ENCODE data around the gene HSPBP1. TPM values are rescaled to one million over a fixed set of nuclear protein-coding genes. Genes with fewer than 3 reads are reported as not detected.

Gene HSPBP1
- total RNA-seq, 1 experiment from 2014 or later, result 83.4 TPM

DNA sequence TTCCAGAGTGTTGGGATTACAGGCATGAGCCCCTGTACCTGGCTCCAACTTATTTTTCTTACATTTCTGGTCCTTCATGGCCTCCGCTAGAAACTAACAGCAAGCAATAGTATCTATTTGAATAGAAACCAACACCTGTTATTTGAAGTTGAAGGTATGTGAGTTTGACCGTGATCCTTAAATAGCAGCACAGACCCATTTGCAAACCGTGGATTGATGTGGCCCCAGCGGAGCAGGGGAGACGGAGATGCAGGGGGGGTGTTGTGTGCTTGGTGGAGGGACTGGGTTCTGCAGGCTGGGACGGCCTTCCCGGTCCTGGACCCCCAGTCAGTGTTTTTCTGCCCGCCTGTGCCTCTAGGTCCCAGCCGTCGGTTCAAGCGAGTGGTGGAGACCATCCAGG is 28.4 kb upstream of the HSPBP1 start:
- no TSS peak for BruUV-seq (replicated peaks)
- no peak for TF ChIP-seq EZH2 (IDR thresholded peaks at IDR 0.05; ENCODE audit: borderline replicate concordance, low read depth, low read length, poor library complexity, severe bottlenecking)
- TF ChIP-seq, protein P1, sequence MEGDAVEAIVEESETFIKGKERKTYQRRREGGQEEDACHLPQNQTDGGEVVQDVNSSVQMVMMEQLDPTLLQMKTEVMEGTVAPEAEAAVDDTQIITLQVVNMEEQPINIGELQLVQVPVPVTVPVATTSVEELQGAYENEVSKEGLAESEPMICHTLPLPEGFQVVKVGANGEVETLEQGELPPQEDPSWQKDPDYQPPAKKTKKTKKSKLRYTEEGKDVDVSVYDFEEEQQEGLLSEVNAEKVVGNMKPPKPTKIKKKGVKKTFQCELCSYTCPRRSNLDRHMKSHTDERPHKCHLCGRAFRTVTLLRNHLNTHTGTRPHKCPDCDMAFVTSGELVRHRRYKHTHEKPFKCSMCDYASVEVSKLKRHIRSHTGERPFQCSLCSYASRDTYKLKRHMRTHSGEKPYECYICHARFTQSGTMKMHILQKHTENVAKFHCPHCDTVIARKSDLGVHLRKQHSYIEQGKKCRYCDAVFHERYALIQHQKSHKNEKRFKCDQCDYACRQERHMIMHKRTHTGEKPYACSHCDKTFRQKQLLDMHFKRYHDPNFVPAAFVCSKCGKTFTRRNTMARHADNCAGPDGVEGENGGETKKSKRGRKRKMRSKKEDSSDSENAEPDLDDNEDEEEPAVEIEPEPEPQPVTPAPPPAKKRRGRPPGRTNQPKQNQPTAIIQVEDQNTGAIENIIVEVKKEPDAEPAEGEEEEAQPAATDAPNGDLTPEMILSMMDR (conservative IDR thresholded peaks at IDR 0.05; ENCODE audit: low read depth, low read length), result no peak
- Histone ChIP-seq H3K9me3 (ENCODE audit: low read depth, low read length, poor library complexity, severe bottlenecking) (no peaks in the 10 kb centered on the region), H3K4me1 (ENCODE audit: insufficient read depth, low read length, poor library complexity, severe bottlenecking) (no peaks in the 10 kb centered on the region), H3K27me3 (replicated peaks; ENCODE audit: insufficient read depth, low read depth, low read length, poor library complexity) (no peaks in the 10 kb centered on the region), H3K36me3 (ENCODE audit: insufficient read depth, low read length, poor library complexity, severe bottlenecking) (peaks cover 41% of the 10 kb centered on the region), H3K4me3 (ENCODE audit: low read depth, low read length, poor library complexity, severe bottlenecking) (no peak overlapping the region), H3K27ac (ENCODE audit: low read depth, low read length, poor library complexity, severe bottlenecking) (no peak overlapping the region)
- DNase-seq (ENCODE audit: low spot score), result no peak
- ChIA-PET CTCF (no interaction called here), POLR2A (ENCODE audit: low non-redundant PET) (no interaction called here)
- intact Hi-C loops (cut with micrococcal nuclease; ENCODE audit: unreplicated experiment), result loop anchor here (10.0 kb wide), 1 partner anchor 77 kb away; the partner anchor contains the start of genes RPL28 and TMEM238

DNA sequence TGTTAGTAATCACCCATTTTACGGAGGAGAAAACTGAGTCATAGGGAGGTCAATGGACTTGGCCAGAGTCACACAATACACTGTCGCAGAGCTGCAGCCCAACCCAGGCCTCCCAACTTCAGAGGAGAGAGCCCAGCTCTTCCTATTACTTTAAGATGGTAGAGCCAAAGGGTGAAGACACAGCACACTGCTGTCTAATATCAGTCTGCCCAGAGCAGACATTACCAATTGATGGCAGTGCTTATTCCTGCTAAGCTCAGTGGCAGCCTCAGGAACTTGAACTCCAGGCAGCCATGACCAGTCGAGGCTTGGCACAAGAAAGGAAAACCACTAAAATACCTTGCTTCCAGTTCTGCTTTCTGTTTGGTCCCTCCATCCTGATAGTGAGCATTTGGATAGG is 26.8 kb upstream of the HSPBP1 start:
- Histone ChIP-seq H3K4me3 (ENCODE audit: low read depth, low read length, poor library complexity, severe bottlenecking) (no peak overlapping the region), H3K27ac (ENCODE audit: low read depth, low read length, poor library complexity, severe bottlenecking) (no peak overlapping the region), H3K36me3 (ENCODE audit: insufficient read depth, low read length, poor library complexity, severe bottlenecking) (peaks cover 50% of the 10 kb centered on the region), H3K27me3 (replicated peaks; ENCODE audit: insufficient read depth, low read depth, low read length, poor library complexity) (no peaks in the 10 kb centered on the region), H3K9me3 (ENCODE audit: low read depth, low read length, poor library complexity, severe bottlenecking) (no peaks in the 10 kb centered on the region), H3K4me1 (ENCODE audit: insufficient read depth, low read length, poor library complexity, severe bottlenecking) (no peaks in the 10 kb centered on the region)
- no TSS peak for BruUV-seq (replicated peaks)
- TF ChIP-seq EZH2 (IDR thresholded peaks at IDR 0.05; ENCODE audit: borderline replicate concordance, low read depth, low read length, poor library complexity, severe bottlenecking), result no peak
- TF ChIP-seq, protein P1 (conservative IDR thresholded peaks at IDR 0.05; ENCODE audit: low read depth, low read length), result no peak
- ChIA-PET CTCF (interaction anchor here (0.6 kb wide), 1 partner anchor 15 kb away, joined by 5 read pairs; no protein-coding TSS in a partner anchor), POLR2A (ENCODE audit: low non-redundant PET) (interaction anchor here (0.7 kb wide), 1 partner anchor 77 kb away, joined by 3 read pairs; no protein-coding TSS in a partner anchor)
- DNase-seq (ENCODE audit: low spot score), result no peak
- intact Hi-C loops (cut with micrococcal nuclease; ENCODE audit: unreplicated experiment), result loop anchor here (10.0 kb wide), 1 partner anchor 78 kb away; the partner anchor contains the start of genes RPL28 and TMEM238

- H3K4me3 ChIP-seq (ENCODE audit: low read depth, low read length, poor library complexity, severe bottlenecking), result no peak overlapping the region
- no peaks in the 10 kb centered on the region for H3K27me3 ChIP-seq (replicated peaks; ENCODE audit: insufficient read depth, low read depth, low read length, poor library complexity)
- peaks cover 4% of the 10 kb centered on the region for H3K4me1 ChIP-seq (ENCODE audit: insufficient read depth, low read length, poor library complexity, severe bottlenecking)
- no peak overlapping the region for H3K27ac ChIP-seq (ENCODE audit: low read depth, low read length, poor library complexity, severe bottlenecking)
- no TSS peak for BruUV-seq (replicated peaks)
- TF ChIP-seq, protein P1 (conservative IDR thresholded peaks at IDR 0.05; ENCODE audit: low read depth, low read length), result no peak
- TF ChIP-seq EZH2 (IDR thresholded peaks at IDR 0.05; ENCODE audit: borderline replicate concordance, low read depth, low read length, poor library complexity, severe bottlenecking), result no peak
- POLR2A ChIA-PET (ENCODE audit: low non-redundant PET), result no interaction called here
- intact Hi-C loops (cut with micrococcal nuclease; ENCODE audit: unreplicated experiment), result loop anchor here (10.0 kb wide), 1 partner anchor 79 kb away; the partner anchor contains the start of genes RPL28 and TMEM238
- peaks cover 50% of the 10 kb centered on the region for H3K36me3 ChIP-seq (ENCODE audit: insufficient read depth, low read length, poor library complexity, severe bottlenecking)
- H3K9me3 ChIP-seq (ENCODE audit: low read depth, low read length, poor library complexity, severe bottlenecking), result no peaks in the 10 kb centered on the region
- CTCF ChIA-PET, result interaction anchor here (0.5 kb wide), 1 partner anchor 867 kb away, joined by 4 read pairs; no protein-coding TSS in a partner anchor
- DNase-seq (ENCODE audit: low spot score), result no peak
These were observed 26.2 kb upstream of the HSPBP1 start for GRCh38 chr19:55305983-55306562.

All from A673 (cell line).